ENCODE measurements around the gene WWC2.
"Not testable (repeated sequence)": the region's sequence is repeated elsewhere in the genome, so short reads cannot be mapped to it uniquely, and the experiment has no call there.

The WWC2 gene

DNA sequence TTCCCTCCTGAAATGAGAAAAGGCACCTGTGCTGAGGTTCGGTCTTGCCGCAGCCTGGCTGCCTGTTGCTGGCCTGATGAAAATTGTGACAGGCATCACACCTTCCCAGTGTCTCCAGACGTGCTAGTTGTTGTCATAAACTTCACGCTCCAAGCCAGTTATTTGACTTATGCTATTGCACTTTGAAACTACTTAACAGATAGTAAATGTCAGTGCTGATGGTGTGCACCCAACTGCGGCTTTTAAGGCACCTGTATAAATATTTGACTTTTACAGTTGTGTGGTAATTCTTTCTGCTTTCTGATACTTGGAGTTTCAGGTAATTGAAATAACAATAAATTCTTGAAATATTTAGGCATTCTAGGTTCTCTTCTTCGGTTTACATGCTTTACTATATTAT is 1.8 kb downstream of the WWC2 start:
- no peak for DNase-seq (ENCODE audit: low read depth in 2 of 2)

DNA sequence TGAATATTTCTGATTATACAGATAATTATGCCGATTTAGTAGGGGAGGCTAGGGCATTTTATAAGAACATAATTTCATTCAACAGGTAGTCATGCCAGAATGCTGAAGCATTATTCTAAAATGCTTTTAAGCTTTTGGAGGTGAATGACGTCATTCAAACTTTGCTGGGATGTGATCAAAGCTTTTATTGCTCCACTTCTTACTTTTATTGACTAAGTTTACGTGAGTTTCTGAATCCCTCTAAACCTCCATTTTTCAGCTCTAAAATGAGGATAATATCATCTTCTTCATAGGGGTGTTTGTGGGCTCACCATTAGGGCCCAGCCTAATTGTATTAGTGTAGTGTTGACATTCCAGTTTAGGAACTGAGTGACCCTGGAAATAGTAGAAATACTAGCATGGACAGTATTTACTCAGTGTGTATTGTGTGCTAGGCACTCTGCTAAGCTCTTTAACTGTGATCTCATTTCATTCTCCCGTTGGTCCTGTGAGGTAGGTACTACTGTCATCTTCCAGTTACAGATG is 3.0 kb downstream of the WWC2 start:
- no peak for DNase-seq (ENCODE audit: low read depth in 2 of 2)

DNA sequence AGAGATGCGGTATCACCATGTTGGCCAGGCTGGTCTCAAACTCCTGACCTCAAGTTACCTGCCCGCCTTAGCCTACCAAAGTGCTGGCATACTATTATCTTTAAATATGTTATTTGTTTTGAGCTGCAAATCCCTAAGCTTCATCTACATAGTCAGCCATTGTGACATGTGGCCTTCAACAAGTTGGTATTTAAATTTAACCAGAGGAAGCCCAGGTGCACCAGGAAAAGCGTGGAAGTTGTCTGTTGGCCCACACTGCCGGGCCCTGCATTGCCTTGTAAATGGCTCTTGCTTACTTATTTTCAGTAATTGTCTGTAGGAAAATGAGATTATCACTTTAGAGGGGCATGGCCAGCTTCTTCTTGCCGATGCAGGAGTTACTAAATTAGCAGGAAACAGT is 6.0 kb downstream of the WWC2 start:
- DNase-seq (ENCODE audit: low read depth in 2 of 2), result no peak

DNA sequence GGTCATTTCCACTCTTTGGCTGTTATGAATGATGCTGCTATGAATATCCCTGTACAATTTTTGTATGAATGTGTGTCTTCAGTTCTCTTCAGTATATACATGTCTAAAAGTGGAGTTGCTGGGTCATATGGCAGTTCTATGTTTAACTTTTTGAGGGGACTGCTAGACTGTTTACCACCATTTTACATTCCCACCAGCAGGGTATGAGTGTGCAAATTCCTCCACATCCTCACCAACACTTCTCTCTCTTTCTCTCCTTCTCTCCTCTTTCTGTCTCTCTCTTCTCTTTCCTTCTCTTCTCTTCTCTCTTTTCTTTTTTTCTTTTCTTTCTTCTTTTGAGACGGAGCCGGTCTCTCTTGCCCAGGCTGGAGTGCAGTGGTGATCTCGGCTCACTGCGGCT is 7.8 kb downstream of the WWC2 start:
- no peak for DNase-seq (ENCODE audit: low read depth in 2 of 2)

DNA sequence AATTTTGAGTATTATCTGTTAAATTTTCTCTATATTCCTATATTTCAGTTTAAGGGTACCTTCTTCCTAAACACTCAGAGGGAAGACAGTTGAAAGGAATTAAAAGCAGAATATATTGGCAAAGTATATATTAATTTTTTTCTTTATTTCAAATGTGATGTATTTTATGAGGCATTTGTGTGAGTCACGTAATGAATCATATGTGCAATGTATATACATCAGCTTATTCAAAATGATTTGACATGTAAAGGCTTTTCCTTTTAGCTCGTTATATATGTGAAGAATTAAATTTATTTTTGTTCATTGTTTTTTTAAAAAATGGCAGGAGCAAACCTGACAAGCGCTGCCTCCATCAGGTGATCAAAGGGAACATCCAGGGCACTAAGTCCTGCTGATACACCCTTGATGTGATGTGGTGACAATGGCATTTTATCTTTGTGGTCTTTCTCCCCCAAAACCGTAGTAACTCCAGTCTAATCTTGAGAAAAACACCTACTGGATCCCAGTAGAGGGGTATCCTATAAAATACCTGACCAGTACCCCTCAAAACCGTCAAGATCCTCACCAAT is 8.9 kb downstream of the WWC2 start:
- no peak for DNase-seq (ENCODE audit: low read depth in 2 of 2)

DNA sequence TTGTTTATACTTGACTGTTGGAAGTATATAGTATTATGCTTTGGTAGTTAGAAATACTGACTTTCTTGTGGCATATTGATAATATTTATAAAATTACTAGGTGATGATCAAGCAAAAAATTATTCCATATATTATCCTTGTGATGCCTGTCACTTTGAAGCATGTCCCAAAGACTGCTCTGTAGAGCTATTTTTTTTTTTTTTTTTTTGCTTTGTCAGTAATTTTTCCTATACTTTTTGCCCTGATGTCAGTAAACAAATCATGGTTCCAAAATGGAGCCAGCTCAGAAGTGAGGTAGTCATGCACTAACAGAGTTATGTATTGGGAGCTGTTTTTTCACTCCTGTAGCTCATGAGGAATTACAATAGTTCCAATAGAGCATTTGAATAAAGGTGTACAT is 11.2 kb downstream of the WWC2 start:
- DNase-seq (ENCODE audit: low read depth in 2 of 2), result no peak

DNA sequence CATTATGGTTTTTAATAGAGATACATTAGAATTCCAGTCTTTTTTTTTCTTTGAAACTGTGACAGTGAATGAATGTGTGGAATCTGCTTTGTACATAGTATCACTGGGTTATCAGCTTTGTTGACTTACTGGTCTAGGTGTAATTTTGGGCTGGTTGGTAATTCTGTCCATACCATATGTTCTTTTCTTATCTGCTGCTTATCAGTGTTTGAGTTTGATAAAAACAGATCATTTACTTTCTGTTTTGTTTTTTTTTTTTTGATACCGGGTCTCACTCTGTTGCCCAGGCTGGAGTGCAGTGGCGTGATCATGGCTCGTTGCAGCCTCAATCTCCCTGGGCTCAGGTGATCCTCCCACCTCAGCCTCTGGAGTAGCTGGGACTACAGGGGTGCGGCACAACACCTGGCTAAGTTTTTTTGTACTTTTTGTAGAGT is 12.4 kb downstream of the WWC2 start:
- DNase-seq (ENCODE audit: low read depth in 2 of 2), result no peak

DNA sequence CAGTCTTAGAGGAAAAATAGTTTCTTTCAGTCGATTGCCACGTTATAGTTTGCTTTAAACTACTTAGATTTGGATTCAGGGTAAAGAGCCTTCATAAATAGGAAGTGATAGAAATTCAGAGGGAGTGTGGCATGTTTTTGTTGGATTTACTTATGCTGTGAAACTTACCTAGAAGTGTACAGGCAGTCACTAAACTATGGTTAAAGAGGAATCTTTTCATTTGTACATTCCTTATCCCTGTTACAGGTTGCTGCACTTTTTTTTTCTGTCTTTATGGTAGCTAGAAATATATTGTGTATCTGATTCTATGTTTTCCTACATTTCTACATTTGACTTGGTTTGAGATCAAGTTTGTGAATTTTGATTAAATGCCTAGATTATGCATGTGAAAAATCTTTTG is 19.1 kb downstream of the WWC2 start:
- DNase-seq (ENCODE audit: low read depth in 2 of 2), result no peak

DNA sequence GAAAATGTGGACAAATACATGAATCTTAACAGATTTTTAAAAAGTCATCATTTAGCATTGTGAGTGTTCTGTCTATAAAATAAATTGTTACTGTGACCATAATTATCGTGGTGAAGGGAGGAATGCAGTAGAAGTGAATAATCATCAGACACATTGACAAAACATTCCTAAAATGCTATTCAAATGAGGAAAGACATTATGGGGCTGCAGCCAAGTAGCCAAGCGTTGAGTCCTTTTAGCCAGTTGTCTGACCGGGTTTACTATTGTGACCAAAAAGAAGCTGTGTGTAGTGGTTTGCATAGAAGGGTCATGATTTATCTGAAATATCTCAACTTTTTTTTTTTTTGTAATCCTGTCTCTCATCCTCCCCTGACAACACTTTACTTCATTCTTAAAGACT is 19.5 kb downstream of the WWC2 start:
- DNase-seq (ENCODE audit: low read depth in 2 of 2), result no peak

DNA sequence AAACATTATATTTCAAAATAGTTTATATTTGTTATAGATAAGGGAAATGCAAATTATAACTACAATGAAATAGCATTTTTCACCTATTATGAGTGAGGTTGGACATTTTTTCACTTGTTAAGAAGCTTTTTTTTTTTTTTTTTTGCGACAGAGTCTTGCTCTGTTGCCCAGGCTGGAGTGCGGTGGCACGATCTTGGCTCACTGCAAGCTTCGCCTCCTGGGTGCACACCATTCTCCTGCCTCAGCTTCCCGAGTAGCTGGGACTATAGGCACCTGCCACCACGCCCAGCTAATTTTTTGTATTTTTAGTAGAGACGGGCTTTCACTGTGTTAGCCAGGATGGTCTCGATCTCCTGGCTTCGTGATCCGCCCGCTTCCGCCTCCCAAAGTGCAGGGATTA is 22.6 kb downstream of the WWC2 start:
- DNase-seq (ENCODE audit: low read depth in 2 of 2), result not testable (repeated sequence)

DNA sequence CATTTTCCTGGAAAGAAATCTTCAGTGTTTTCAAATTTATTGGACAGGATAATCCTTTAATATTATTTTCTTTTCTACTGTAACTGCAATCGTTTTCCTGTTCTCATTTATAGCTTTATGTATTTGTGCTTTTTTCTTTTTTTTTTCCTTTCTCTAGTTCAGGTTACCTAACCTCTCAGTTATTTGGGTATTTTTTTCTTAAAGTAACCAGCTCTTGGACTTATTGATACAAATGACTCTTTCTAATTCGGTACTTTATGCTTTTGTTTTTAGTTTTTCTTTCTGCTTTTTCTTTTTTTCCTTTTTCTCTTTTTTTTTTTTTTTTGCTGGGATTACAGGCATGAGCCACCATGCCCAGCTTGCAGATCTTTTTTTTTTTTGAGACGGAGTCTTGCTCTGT is 25.2 kb downstream of the WWC2 start:
- no peak for DNase-seq (ENCODE audit: low read depth in 2 of 2)

DNA sequence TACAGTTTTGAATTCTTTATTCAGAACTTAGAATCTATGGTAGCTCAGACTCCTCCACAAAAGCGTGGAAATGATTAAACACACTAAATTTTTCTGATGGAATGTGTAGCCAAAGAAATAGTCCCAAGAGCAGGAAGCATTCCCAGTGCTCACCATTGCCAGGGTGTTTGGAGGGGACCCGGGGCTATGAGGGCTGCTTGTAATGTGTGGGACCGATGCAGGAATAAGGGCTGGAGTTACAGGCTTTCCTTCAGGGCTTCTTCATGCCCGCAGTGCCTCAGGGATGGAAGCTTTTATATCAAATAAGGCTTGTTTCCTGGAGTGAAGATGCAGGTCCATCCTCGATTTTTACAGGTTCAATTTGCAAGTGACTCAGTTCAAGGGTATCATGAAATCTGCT is 25.8 kb downstream of the WWC2 start:
- DNase-seq (ENCODE audit: low read depth in 2 of 2), result no peak

DNA sequence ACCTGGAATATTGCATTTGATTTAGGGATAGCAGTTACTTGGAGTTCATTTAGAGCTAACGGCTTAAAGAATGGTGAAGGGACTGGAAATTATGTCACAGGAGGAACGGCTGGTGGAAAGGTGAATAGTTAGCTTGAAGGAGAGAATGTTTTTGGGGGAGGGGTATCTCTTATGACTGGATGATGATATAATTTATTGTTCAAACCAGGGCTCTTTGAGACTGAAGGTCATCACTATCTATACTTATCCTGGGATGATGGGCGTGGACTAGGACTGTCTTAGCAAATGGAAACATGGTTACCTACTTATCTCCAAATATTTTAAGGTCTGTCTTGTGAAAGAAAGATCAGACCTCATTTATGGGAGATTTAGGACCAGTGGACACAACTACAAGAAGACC is 30.1 kb downstream of the WWC2 start:
- no peak for DNase-seq (ENCODE audit: low read depth in 2 of 2)

DNA sequence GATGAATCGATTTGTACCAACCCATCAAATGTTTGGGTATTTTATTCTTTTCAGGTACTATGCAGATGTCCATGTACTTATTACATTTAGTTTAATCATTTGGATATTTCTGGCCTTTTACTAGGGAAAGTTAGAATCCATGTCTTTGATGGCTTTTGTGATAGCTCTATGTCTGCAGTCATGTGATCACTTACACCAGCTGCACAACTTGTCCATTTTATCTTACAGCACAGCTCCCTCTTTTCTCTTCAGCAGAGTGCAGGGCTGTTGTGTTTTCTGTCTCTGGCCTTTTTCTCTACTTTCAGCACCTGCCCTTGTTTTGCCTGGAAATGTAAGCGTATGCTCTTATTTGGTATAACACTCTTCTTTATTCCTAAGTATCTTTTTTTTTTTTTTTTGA is 30.6 kb downstream of the WWC2 start:
- DNase-seq (ENCODE audit: low read depth in 2 of 2), result no peak

DNA sequence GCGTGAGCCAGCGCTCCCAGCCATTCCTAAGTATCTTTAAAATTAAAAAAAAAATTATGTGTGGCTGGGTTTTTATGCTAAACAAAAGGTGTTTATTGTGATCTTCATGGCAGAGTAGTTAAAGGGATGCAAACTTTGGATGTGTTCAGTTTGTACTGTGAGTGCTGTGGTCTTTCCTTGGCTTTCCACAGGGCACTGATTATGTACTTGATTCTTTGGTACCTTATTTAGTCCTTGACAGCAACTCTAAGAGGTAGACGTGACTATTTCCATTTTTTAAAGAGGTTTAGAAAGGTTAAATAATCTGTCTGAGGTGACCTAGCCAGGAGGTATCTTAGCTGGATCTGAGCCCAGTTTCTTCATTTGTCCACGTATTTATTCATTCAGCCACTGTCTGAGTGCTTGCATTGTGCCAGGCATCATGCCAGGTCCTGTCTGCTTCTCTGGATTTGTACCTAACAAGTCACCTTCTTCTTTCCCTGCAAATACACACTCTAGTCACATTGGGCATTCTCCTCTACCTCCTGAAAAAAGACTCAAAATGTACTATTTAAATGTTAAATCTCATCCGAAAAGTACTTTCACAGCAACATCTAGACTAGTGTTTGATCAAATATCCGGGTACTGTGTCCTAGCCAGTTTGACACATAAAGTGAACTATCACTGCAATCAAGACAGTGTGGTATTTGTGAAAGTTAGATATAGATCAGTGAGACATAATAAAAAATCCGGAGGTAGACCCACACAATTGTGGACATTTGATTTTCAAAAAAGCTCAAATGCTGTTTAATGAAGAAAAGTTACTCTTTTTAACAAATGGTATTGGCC is 31.5 kb downstream of the WWC2 start:
- no peak for DNase-seq (ENCODE audit: low read depth in 2 of 2)

DNA sequence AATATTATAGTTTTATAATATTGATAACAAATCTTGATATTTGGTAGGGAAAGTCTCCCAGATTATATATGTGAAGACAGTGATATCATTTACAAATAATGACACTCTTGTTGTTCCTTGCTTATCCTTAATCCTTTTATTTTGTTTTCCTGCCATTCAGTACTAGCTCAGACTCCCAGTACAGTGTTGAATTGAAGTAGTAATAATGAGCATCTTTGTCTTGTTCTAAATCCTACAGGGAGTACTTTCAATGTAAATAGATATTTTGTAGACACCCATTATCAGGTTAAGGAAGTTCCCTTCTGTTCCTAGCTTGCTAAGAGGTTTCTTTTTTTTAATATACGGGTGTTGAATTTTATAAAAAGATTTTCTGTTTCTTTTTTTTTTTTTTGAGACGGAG is 33.0 kb downstream of the WWC2 start:
- no peak for DNase-seq (ENCODE audit: low read depth in 2 of 2)

DNA sequence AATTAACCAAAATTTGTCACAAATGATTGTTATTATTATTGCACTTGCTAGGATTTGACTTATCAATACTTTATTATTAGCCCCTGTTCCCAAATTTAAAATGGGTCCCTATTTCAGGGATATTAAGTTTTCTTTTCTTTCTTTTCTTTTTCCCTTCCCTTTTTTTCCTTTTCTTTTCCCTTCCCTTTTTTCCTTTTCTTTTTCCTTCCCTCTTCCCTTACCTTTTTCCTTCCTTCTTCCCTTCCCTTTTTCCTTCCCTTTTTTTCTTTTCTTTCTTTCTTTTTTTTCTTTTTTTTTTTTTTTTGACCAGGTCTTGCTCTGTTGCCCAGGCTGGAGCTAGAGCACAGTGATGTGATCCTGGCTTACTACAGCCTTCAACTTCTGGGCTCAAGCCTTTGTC is 33.8 kb downstream of the WWC2 start:
- DNase-seq (ENCODE audit: low read depth in 2 of 2), result no peak

DNA sequence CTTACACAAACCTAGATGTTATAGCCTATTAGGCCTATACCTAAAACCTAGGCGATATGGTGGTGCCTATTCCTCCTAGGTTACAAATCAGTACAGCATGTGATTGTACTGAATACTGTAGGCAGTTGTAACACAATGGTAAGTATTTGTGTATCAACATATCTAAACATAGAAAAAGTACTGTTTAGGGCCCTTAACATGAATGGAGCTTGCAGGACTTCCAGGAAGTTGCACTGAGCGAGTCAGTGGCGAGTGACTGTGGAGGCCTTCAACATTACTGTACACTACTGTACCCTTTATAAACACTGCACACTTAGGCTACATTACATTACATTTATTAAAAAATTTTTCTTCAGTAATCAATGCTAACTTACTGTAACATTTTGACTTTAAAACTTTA is 37.8 kb downstream of the WWC2 start:
- DNase-seq (ENCODE audit: low read depth in 2 of 2), result no peak

DNA sequence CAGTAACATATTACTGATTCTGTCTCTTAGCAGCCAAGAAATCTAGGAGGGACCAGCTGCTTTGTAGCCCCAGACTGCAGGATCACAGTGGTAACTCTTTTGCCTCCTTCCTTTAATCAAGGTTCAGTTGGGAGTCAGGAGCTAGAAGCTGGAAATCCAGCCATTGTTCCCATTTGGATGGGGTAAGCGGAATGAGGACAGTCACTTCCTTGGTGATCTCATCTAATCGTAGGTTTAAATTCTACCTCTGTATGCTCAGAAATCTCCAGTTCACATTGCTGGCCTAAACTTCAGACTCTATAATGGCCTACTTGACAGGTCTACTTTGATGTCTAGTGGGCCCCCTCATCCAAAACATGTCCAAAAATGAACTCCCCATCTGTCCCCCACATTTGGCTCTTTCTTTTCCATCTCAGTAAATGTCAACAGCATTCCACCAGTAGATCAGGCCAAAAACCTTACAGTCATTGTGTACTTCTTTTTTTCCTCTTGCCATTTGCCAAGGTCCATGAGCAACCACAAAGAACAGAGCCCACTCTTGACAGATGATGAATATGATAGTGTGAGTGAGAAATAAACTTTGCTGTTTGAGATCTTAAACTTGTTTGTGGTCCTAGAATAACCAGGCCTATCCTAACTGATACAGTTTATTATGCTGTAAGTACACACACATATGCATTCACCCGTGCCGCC is 40.1 kb downstream of the WWC2 start:
- DNase-seq (ENCODE audit: low read depth in 2 of 2), result no peak

DNA sequence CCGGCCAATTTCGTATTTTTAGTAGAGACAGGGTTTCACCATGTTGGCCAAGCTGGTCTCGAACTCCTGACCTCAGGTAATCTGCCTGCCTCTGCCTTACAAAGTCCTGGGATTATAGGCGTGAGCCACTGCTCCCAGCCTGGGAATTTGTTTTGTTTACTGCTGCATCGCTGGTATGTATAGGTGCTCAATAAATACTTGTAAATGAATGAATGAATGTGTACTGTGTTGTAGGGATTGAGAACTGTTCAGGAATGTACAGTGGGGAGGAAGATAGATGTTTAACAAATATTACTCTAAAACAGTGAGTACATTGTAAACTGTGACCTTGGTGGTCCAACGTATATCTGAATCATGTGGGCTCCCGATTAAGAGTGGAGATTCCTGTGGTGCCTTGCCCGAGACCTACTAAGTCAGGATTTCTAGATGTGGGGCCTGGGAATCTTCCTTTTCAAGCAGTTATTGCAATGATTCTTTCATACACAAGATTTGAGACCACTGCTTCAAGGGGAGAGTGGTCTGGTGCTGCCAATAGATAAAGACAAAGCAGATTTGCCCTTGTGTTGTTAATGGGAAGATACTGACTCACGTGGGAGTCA is 41.0 kb downstream of the WWC2 start:
- DNase-seq (ENCODE audit: low read depth in 2 of 2), result no peak

DNA sequence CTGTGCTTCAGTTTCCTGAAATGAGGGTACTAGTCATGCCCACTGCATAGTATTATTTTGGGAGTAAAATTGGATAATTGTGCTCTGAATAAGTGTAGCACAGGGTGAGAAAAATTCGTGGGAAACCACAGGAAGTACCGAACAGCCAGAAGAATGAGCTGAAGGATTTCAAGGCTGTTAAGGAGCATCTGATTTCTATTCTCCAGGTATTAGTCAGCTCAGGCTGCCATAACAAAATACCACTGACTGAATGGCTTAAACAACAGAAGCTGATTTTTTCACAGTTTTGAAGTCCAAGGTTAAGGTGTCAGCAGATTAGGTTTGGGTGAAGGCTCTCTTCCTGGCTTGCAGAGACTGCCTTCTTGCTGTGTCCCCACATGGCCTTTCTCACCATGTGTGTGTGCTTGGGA is 41.9 kb downstream of the WWC2 start:
- DNase-seq (ENCODE audit: low read depth in 2 of 2), result no peak

DNA sequence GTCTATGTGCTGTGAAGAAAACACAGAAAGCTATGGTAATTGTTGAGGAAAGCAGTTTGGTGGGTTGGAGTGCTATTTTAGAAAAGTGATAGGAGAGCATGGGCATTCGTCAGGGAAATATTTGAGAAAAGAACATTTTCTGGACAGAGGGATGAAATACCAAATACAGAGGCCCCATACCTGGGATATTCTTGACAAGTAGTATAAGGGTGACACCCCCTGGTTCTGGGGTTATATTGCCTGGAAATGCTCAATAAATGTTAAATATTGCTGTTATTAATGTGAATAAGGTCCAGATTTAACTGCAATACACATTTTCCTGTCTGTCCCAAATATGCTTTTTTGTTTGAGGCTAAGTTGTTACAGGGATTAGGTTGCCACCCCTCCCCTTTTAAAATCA is 42.9 kb downstream of the WWC2 start:
- DNase-seq (ENCODE audit: low read depth in 2 of 2), result no peak

All from stimulated activated CD8-positive, alpha-beta memory T cell treated with anti-CD3 and anti-CD28 coated beads, Interleukin-15, amount 100 ng/mL, for 48 hours (primary cell).